Measurements from ENCODE around the gene ATP2B2. TPM values are rescaled to one million over a fixed set of nuclear protein-coding genes. Genes with fewer than 3 reads are reported as not detected.

ATP2B2 gene
- total and polyA plus RNA-seq, 8 donors: 0.11 to 0.75 (median 0.21) TPM

DNA sequence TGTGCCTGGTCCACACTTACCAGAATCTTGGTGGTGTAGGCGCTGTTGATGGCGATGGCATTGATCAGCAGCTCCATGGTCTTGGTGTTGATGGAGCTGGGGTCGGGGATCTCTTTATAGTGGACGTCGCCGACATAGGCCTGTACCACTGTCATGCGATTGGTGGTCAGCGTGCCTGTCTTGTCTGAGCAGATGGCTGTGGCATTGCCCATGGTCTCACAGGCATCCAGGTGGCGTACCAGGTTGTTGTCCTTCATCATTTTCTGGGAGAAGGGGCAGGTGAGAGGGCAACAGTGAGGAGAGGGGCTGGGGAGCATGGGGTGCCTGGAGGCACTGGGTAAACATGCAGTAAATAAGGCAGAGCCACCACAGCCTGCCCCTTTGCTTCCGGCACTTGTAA lies 133.6 kb downstream of the ATP2B2 start:
- no peaks in the 10 kb centered on the region for H3K9me3 ChIP-seq
- no peak overlapping the region for H3K4me3 ChIP-seq
- no peak for FAIRE-seq
- H3K4me1 ChIP-seq: no peaks in the 10 kb centered on the region
- DNase-seq: peak in 1 of 6 donors; percentile 13
- 80 to 87% methylated on average over 10 of the region's 10 CpGs for WGBS, 2 donors
- TF ChIP-seq, protein P1, sequence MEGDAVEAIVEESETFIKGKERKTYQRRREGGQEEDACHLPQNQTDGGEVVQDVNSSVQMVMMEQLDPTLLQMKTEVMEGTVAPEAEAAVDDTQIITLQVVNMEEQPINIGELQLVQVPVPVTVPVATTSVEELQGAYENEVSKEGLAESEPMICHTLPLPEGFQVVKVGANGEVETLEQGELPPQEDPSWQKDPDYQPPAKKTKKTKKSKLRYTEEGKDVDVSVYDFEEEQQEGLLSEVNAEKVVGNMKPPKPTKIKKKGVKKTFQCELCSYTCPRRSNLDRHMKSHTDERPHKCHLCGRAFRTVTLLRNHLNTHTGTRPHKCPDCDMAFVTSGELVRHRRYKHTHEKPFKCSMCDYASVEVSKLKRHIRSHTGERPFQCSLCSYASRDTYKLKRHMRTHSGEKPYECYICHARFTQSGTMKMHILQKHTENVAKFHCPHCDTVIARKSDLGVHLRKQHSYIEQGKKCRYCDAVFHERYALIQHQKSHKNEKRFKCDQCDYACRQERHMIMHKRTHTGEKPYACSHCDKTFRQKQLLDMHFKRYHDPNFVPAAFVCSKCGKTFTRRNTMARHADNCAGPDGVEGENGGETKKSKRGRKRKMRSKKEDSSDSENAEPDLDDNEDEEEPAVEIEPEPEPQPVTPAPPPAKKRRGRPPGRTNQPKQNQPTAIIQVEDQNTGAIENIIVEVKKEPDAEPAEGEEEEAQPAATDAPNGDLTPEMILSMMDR (IDR thresholded peaks at IDR 0.05): no peak
- ATAC-seq: no peak
- intact Hi-C loops (cut with DNase I): no loop called here
- H3K27me3 ChIP-seq: no peaks in the 10 kb centered on the region
- H3K27ac ChIP-seq: no peak overlapping the region
- no peaks in the 10 kb centered on the region for H3K36me3 ChIP-seq

DNA sequence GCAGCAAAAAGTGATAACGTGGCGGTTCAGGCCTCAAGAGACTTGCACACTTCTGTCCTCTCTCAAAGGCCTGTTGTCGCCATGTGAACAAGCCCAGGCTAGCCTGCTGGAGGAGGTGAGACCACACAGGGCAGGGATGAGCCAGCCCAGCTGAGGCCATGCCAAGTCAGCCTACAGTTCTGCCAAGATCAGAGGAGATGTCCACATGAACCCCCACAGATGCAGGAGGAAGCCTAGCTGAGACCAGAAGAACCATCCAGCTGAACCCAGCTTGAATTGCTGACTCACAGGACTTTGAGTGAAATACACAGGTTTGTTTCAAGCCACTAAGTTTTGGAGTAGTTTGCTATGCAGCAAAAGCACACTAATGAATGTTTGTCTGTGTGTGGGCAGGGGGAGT lies 134.2 kb downstream of the ATP2B2 start:
- intact Hi-C loops (cut with DNase I): no loop called here
- H3K4me1 ChIP-seq: no peaks in the 10 kb centered on the region
- H3K27me3 ChIP-seq: no peaks in the 10 kb centered on the region
- H3K9me3 ChIP-seq: no peaks in the 10 kb centered on the region
- WGBS, 2 donors: 74 to 81% methylated on average over 3 of the region's 3 CpGs
- TF ChIP-seq, protein P1 (IDR thresholded peaks at IDR 0.05): no peak
- no peak overlapping the region for H3K4me3 ChIP-seq
- FAIRE-seq (no peak), DNase-seq (no peak), ATAC-seq (no peak)
- no peak overlapping the region for H3K27ac ChIP-seq
- H3K36me3 ChIP-seq: no peaks in the 10 kb centered on the region

DNA sequence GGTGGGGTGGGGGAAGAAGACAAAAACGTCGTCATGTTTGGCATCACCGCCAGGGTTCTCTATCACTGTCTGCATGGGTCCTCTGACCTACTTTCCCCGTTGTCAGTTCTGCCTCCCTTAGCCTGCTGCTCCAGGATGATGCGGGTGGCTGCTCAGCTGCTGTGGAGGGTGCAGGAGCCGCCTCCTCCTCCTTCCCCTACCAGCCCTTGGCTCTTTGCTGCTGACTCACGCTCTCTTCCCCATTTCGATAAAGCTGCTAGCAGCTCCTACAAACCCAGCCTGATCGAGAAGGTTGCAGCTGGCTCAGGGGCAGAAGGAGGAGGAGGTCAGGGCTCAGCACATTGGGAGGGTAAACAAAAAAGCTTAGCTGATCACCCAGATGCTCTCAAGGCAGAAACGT lies 135.0 kb downstream of the ATP2B2 start:
- no peaks in the 10 kb centered on the region for H3K4me1 ChIP-seq
- DNase-seq (peak in 1 of 6 donors; percentile 21), ATAC-seq (no peak), FAIRE-seq (no peak)
- H3K27me3 ChIP-seq: no peaks in the 10 kb centered on the region
- TF ChIP-seq, protein P1 (IDR thresholded peaks at IDR 0.05): no peak
- intact Hi-C loops (cut with DNase I): no loop called here
- H3K27ac ChIP-seq: no peak overlapping the region
- 33 to 52% methylated on average over 10 of the region's 10 CpGs for WGBS, 2 donors
- no peak overlapping the region for H3K4me3 ChIP-seq
- no peaks in the 10 kb centered on the region for H3K36me3 ChIP-seq
- no peaks in the 10 kb centered on the region for H3K9me3 ChIP-seq

DNA sequence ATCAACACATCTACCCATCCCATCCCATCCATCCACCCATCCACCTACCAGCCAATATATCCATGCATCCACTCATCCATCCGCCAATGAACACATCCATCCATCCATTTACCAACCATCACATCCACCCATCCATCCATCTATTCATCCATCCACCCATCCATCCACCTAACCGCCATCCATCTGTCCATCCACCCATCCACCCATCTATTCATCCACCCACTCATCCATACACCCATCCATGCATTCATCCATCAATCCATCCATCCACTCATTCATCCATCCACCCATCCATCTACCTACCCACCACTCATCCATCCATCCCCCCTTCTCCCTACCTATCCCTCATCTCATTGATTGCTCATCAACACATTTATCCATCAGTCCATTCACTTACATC lies 136.9 kb downstream of the ATP2B2 start:
- Histone ChIP-seq H3K27ac (no peak overlapping the region), H3K27me3 (no peaks in the 10 kb centered on the region), H3K36me3 (no peaks in the 10 kb centered on the region), H3K9me3 (no peaks in the 10 kb centered on the region), H3K4me1 (no peaks in the 10 kb centered on the region), H3K4me3 (no peak overlapping the region)
- DNase-seq (no peak), FAIRE-seq (no peak), ATAC-seq (no peak)
- 66 to 85% methylated on average over 2 of the region's 2 CpGs for WGBS, 2 donors
- TF ChIP-seq, protein P1 (IDR thresholded peaks at IDR 0.05): no peak
- intact Hi-C loops (cut with DNase I): no loop called here

DNA sequence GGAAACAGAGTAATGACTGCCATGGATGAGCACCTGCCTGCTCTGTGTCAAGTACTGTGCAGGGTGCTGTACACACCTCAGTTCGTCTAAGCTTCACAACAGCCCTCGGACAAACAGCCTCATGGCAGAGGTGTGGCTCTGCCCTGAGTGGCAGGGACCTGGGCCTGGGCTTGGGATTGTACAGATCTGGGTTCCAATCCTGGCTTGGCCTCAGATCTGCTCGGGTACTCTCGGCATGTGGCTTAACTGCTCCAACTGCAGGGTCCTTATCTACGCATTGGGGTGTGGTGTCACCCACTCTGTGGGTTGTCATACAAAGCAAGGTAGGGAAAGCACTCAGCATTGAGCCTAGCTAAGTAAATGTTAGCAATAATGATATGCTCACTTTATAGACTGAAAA lies 137.9 kb downstream of the ATP2B2 start:
- DNase-seq (peak in 1 of 6 donors; percentile 21), FAIRE-seq (no peak), ATAC-seq (no peak)
- intact Hi-C loops (cut with DNase I): no loop called here
- TF ChIP-seq, protein P1 (IDR thresholded peaks at IDR 0.05): no peak
- H3K27me3 ChIP-seq: no peaks in the 10 kb centered on the region
- H3K36me3 ChIP-seq: no peaks in the 10 kb centered on the region
- no peaks in the 10 kb centered on the region for H3K4me1 ChIP-seq
- no peaks in the 10 kb centered on the region for H3K9me3 ChIP-seq
- H3K27ac ChIP-seq: no peak overlapping the region
- H3K4me3 ChIP-seq: no peak overlapping the region
- 72 to 77% methylated on average over 5 of the region's 5 CpGs for WGBS, 2 donors

Data from pancreas (tissue), 10 donors.